ENCODE data around the gene MAN1C1.
A peak's percentile ranks its signal among the peaks of the same experiment; 100 is the strongest.

The MAN1C1 gene

GRCh38 chr1:25779388-25779787 is 162.8 kb downstream of the MAN1C1 start:
- DNase-seq (ENCODE audit: low read depth), result no peak
- TF ChIP-seq CTCF (conservative IDR thresholded peaks at IDR 0.05; ENCODE audit: low read depth, low read length), result no peak
- H3K4me3 ChIP-seq (ENCODE audit: low read depth, low read length), result no peak overlapping the region

- no peak overlapping the region for H3K4me3 ChIP-seq (ENCODE audit: low read depth, low read length)
- no peak for DNase-seq (ENCODE audit: low read depth)
- no peak for TF ChIP-seq CTCF (conservative IDR thresholded peaks at IDR 0.05; ENCODE audit: low read depth, low read length)
Observed at GRCh38 chr1:25779894-25780293, 163.3 kb downstream of the MAN1C1 start.

GRCh38 chr1:25780318-25781129 is 163.9 kb downstream of the MAN1C1 start:
- H3K4me3 ChIP-seq (ENCODE audit: low read depth, low read length), result no peak overlapping the region
- peak; percentile 75 for DNase-seq (ENCODE audit: low read depth)
- no peak for TF ChIP-seq CTCF (conservative IDR thresholded peaks at IDR 0.05; ENCODE audit: low read depth, low read length)

- TF ChIP-seq CTCF (conservative IDR thresholded peaks at IDR 0.05; ENCODE audit: low read depth, low read length), result no peak
- no peak overlapping the region for H3K4me3 ChIP-seq (ENCODE audit: low read depth, low read length)
- DNase-seq (ENCODE audit: low read depth), result no peak
Observed at GRCh38 chr1:25781130-25781433, 164.5 kb downstream of the MAN1C1 start.

GRCh38 chr1:25782608-25783201 is 166.1 kb downstream of the MAN1C1 start:
- H3K4me3 ChIP-seq (ENCODE audit: low read depth, low read length), result no peak overlapping the region
- DNase-seq (ENCODE audit: low read depth), result no peak
- TF ChIP-seq CTCF (conservative IDR thresholded peaks at IDR 0.05; ENCODE audit: low read depth, low read length), result no peak

GRCh38 chr1:25784575-25785051 is 168.0 kb downstream of the MAN1C1 start:
- peak; percentile 65 for DNase-seq (ENCODE audit: low read depth)
- no peak overlapping the region for H3K4me3 ChIP-seq (ENCODE audit: low read depth, low read length)
- TF ChIP-seq CTCF (conservative IDR thresholded peaks at IDR 0.05; ENCODE audit: low read depth, low read length), result no peak

Data from choroid plexus epithelial cell (primary cell).